Glutamatergic neuron (in vitro differentiated cells): ENCODE results near the gene LIPI. TPM values are rescaled to one million over a fixed set of nuclear protein-coding genes. Genes with fewer than 3 reads are reported as not detected.

Experiments used
- DNase-seq: peaks from one replicate; pipeline ENCODE4 v3.0.0; 2022
- H3K27ac Mint-ChIP-seq: one replicate; pipeline ENCODE4 v1.8.0; 2020; ENCODE audit warnings: mild to moderate bottlenecking, mixed read lengths, inconsistent platforms; ENCODE audit not compliant: unreplicated experiment
- H3K27me3 Mint-ChIP-seq: one replicate; pipeline ENCODE4 v1.8.0; 2020; ENCODE audit warnings: mild to moderate bottlenecking, moderate library complexity, mixed read lengths, inconsistent platforms; ENCODE audit not compliant: unreplicated experiment
- H3K36me3 Mint-ChIP-seq: one replicate; pipeline ENCODE4 v1.8.0; 2020; ENCODE audit warnings: mild to moderate bottlenecking, mixed read lengths, inconsistent platforms; ENCODE audit not compliant: unreplicated experiment
- H3K4me1 Mint-ChIP-seq: one replicate; pipeline ENCODE4 v1.8.0; 2020; ENCODE audit warnings: mild to moderate bottlenecking, low read depth, mixed read lengths, inconsistent platforms; ENCODE audit not compliant: unreplicated experiment
- H3K4me3 Mint-ChIP-seq: one replicate; pipeline ENCODE4 v1.8.0; 2020; ENCODE audit warnings: mild to moderate bottlenecking, mixed read lengths, inconsistent platforms; ENCODE audit not compliant: unreplicated experiment
- H3K9me3 Mint-ChIP-seq: one replicate; pipeline ENCODE4 v1.8.0; 2020; ENCODE audit warnings: mild to moderate bottlenecking, moderate library complexity, mixed read lengths, inconsistent platforms; ENCODE audit not compliant: unreplicated experiment
- total RNA-seq: library from RNA; stranded (reverse); fragmentation: NEBNext Ultra II Directional; extraction: Animal tissue kit (Norgen Biotek cat#: 25700); gene quantifications from one replicate; pipeline ENCODE4 v1.2.1, GENCODE V29; 2021; ENCODE audit not compliant: unreplicated experiment
- TF ChIP-seq, protein P1 (sequence below): fragments of 200-600 bp; sonication (generic); IDR thresholded peaks from one replicate; pipeline ENCODE4 v1.5.0; 2021; ENCODE audit not compliant: partially characterized antibody, unreplicated experiment

The LIPI gene
- total RNA-seq, 1 donor from 2014 or later, result not detected

DNA sequence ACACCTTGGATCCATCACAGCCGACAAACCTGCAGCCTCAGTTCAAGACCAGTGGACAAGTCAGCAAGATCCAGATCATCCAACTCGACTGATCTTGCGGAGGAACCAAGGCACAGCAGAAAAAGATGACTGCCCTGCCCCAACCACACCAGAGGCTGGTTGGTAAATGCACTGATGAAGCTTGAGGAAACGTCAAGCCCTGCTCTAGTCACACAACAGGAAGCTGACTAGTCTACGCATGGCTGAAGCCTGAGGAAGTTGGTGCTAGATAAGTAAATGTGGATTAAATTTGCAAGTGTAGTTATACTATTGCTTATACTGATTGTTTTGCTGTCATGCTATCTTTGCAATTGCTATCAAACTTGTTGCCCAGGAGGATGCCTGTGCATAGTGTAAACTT is 89.0 kb downstream of the LIPI start:
- Mint-ChIP-seq H3K27me3 (no peaks in the 10 kb centered on the region), H3K4me3 (no peak overlapping the region), H3K27ac (no peak overlapping the region), H3K9me3 (peaks cover 2% of the 10 kb centered on the region), H3K36me3 (no peaks in the 10 kb centered on the region), H3K4me1 (peaks cover 2% of the 10 kb centered on the region)
- DNase-seq, result no peak
- TF ChIP-seq, protein P1, sequence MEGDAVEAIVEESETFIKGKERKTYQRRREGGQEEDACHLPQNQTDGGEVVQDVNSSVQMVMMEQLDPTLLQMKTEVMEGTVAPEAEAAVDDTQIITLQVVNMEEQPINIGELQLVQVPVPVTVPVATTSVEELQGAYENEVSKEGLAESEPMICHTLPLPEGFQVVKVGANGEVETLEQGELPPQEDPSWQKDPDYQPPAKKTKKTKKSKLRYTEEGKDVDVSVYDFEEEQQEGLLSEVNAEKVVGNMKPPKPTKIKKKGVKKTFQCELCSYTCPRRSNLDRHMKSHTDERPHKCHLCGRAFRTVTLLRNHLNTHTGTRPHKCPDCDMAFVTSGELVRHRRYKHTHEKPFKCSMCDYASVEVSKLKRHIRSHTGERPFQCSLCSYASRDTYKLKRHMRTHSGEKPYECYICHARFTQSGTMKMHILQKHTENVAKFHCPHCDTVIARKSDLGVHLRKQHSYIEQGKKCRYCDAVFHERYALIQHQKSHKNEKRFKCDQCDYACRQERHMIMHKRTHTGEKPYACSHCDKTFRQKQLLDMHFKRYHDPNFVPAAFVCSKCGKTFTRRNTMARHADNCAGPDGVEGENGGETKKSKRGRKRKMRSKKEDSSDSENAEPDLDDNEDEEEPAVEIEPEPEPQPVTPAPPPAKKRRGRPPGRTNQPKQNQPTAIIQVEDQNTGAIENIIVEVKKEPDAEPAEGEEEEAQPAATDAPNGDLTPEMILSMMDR, result no peak

DNA sequence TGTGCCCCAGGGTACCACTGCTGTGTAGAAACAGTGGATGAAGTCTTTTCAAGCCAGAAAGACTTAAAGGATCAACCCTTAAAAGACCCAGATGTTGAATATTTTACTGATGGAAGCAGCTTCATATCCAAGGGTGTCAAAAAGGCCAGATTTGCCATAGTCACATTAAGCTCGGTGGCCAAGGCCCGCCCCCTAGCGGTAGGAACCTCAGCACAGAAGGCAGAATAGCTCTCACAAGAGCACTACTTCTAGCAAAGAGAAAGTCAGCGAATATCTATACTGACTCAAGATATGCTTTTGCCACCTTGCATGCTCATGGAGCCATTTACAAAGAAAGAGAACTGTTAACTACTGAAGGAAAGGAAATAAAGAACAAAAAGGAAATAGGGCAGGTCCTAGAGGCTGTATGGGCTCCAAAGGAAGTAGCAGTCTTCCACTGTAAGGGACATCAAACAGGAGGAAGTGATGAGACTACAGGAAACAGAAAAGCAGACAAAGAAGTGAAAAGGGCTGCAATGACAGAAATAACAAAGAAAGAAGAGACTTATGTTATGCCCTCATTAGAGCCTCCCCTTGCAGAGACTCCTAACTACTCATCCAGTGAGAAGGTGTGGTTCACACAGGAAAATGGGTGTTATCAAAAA is 90.5 kb downstream of the LIPI start:
- Mint-ChIP-seq H3K27ac (no peak overlapping the region), H3K4me3 (no peak overlapping the region), H3K4me1 (peaks cover 2% of the 10 kb centered on the region), H3K36me3 (no peaks in the 10 kb centered on the region), H3K9me3 (peaks cover 2% of the 10 kb centered on the region), H3K27me3 (peaks cover 3% of the 10 kb centered on the region)
- peak; percentile 88 for DNase-seq
- TF ChIP-seq, protein P1, result peak; percentile 88

DNA sequence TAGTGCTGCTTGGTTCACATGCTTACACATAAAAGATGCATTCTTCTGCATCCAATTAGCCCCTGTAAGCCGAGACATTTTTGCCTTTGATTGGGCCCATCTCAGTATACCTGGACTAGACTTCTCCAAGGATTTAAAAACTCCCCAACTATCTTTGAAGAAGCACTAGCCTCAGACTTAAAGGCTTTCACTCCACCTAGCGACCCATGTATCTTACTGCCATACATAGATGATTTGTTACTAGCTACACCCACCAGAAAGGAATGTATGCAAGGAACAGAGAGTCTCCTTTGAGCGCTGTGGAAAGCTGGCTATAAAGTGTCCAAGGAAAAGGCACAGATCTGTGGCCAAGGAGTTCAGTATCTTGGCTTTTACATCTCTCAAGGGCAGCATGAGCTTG is 91.7 kb downstream of the LIPI start:
- Mint-ChIP-seq H3K4me1 (peaks cover 2% of the 10 kb centered on the region), H3K36me3 (no peaks in the 10 kb centered on the region), H3K9me3 (peaks cover 2% of the 10 kb centered on the region), H3K4me3 (no peak overlapping the region), H3K27ac (no peak overlapping the region), H3K27me3 (peaks cover 3% of the 10 kb centered on the region)
- TF ChIP-seq, protein P1, result no peak
- DNase-seq, result no peak

DNA sequence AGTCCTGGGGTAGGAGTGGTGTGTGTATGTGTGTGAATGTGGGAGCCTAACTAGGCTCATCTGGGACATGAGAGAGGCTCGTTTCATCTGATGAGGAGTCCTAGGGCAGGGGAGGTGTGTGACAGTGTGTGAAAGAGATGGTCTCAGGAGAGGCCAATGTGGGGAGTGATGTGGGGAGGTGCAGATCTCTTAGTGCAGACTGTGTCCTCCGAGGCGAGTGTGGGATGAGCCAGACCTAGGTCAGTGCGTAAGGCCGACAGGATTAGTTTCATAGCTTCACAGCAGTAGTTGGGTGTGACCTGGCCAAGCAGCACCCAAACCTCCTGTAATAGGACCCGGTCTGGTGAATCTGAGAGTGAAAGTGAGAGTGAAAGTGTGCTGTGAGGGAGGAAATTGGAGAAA is 94.7 kb downstream of the LIPI start:
- no peak for DNase-seq
- H3K4me1 Mint-ChIP-seq, result peaks cover 2% of the 10 kb centered on the region
- peaks cover 3% of the 10 kb centered on the region for H3K27me3 Mint-ChIP-seq
- no peak overlapping the region for H3K27ac Mint-ChIP-seq
- H3K4me3 Mint-ChIP-seq, result no peak overlapping the region
- H3K9me3 Mint-ChIP-seq, result no peaks in the 10 kb centered on the region
- H3K36me3 Mint-ChIP-seq, result peaks cover 5% of the 10 kb centered on the region
- TF ChIP-seq, protein P1, result no peak

DNA sequence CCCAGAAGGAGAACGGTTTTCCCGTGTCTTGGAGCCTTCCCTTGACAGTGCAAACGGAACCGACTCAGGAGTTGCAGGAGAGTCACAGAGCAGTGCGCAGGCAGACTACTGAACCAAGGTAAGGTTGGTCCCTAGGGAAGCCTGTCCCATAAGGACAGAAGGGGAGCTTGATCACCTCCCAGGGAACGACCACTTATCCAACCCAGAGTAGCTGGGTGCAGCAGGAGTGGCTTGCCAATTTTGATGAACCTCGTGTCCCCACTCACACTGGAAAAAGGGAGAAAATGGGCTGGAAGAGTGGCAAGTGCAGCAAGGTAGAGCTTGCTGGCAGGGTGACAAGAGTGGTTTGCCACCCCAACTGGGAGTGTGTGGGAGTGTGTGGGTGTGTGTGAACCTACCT is 95.1 kb downstream of the LIPI start:
- H3K4me1 Mint-ChIP-seq, result peaks cover 2% of the 10 kb centered on the region
- TF ChIP-seq, protein P1, result no peak
- H3K9me3 Mint-ChIP-seq, result no peaks in the 10 kb centered on the region
- peaks cover 3% of the 10 kb centered on the region for H3K27me3 Mint-ChIP-seq
- H3K27ac Mint-ChIP-seq, result no peak overlapping the region
- no peak overlapping the region for H3K4me3 Mint-ChIP-seq
- no peak for DNase-seq
- peaks cover 5% of the 10 kb centered on the region for H3K36me3 Mint-ChIP-seq
